Stimulated activated CD8-positive, alpha-beta memory T cell treated with anti-CD3 and anti-CD28 coated beads, Interleukin-12 subunit alpha, Interleukin-12 subunit beta, amount 100 ng/mL, for 1 hour (primary cell): ENCODE results near the gene ATP2B1.
A peak's percentile ranks its signal among the peaks of the same experiment; 100 is the strongest.
"Not testable (repeated sequence)": the region's sequence is repeated elsewhere in the genome, so short reads cannot be mapped to it uniquely, and the experiment has no call there.

Experiments used
- DNase-seq: peaks from one replicate; pipeline ENCODE4 v3.0.0-alpha.2; 2020; ENCODE audit warnings: low read depth

The ATP2B1 gene

GRCh38 chr12:89712706-89713105 lies 4.1 kb upstream of the ATP2B1 start:
- no peak for DNase-seq

DNA sequence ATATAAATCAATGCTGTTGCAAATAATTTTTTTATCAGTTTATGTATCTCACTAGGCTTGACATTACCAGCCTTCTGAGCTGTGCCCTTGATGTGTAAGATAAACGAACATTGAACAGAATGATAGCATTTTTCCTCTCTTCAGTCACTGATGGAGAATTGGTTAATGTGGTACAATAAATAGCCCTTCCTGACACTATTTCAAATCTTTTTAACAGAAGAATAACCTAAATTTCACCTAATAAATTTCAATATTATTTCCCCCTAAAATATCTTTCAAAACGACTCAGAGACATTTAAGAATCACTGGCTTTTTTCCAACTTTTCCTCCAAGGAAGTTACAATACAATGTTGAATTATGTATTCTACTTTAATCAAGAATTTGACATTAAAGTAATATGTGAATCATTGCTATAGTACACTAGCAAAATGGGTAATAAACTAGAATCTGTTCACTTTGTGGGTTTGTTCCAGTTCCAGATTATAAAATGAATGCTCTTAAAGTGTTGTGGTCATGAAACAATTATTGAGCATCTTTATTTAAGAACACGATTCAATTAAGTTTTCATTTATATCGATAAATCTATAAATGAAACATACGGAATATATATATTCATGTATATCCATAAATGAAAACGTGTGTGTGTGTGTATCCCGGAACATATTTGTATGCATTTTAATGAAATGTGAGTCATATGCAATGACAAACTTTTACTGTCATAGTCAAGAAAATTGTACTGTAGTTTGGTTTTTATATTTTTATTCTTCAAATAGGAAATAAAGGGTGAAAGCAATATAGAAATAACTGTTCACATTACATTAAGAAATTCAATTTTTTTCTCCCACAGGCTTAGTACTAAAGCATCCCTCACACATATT lies 2.5 kb upstream of the ATP2B1 start:
- DNase-seq = no peak

DNA sequence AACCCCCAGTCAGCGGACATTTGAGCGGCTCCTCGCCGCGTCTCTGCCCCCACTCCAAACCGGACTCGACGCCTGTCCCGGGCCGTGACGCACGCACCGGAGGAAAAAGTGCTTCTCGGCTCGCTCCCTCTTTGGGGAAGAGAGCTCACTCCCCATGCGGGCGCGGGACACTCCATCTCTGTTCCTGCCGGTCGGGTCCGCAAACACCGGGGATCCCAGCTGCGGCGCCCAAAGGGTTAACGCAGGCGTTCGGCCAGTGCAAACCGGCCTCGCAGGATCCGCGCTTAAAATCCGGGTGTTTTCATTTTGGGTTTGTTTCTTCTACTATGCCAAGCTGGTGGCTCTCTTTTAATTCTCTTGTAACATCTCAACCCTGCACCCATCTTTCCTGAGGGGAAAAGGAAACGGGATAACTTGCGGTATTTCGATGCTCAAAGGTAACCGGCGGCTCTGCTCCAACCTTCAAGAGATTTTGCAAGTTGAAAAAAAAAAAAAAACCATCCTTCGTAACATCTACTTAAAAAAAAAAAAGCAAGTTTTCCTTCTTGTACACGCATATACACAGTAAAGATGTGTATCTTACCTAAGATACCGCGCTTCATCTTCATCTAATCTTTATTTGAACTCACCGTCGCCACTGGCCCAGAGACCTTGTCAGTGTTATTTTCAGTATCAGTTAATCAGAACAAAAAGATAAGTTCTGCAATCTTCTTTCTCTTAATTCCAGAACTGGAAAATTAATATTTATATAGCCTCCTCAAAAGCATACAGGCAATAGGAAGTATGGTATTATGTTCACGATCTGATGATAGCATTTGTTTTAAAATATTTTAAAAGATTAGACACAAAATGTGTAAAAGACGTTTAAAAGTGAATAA lies 1.6 kb upstream of the ATP2B1 start:
- DNase-seq = no peak

DNA sequence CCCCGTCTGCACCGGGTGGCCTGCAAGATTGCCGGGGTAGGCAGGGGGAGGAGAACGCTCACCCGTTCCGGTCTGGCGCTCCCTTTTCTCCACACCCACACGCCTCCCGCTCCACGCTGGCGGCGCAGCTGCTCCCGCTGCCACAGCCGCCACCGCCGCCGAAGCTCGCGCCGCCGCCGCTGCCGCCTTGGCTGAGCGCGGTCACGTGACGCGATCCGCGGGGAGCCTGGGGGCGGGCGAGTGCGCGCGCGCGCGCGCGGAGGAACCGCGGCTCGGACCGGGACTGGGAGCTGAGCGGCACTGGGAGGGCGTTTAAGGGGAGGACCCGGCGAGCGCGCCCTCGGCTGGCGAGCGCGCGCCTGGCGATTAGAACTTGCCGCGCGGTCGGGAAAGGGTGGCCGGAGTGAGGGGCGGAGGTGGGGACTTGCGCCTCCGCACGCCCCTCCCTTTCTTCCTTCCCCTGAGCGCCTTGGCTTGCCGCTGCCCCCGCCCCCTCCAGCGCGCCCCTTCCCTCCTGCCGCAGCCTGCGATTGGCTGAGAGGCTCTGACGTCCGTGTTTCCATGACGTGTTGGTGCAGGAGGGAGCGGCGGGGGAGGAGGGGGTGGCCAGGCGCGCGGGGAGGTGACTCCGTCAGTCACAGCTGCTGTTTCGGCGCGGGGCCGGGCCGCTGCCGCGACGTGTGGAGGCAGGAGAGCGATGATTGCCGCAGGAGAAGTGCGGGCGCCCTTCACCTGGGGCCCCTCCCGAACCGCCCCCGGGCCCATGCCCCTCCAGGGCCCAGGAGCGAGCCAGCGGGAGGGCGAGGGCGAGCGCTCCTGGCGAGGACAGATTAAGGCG lies 738 bp upstream of the ATP2B1 start:
- DNase-seq = peak; percentile 100

DNA sequence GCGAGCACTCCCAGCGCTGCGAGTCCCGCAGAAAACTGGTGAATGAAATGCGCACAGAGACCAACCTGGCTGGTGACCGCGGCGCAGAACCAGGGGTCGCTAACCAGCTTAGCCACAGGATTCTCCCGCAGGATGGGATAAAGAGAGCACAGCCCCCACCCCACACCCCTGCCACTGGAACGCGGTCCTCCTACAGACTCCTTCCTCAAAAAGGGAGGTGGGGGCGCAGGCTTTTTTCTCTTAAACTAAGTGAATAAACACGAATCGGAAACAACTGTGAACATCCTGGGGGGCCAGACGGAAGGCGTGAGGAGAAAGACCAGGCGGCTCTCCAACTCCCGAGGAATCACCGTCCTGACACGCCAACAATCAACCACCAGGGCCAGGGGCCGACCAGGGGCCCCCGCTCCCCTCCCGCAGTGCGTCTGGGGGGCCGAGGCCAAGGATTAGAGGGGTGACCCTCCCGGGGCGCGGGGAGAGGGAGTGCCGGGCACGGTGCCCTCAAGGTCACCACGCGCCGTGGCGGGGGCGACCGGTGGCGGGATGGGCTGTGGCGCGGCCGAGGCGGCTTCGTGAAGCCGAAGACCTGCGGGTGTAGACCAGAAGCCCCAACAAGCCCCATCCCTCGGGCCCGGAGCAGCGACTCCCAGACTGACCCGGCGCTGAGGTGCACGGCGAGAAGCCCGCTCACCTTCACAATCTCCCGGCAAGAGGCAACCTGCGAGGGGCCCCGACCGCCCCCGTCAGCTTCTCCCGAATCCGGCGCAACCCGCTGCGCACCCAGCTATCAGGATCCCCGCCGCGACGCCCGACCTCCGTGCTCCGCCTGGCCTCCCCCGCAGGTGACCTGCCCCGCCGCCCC lies 704 bp downstream of the ATP2B1 start:
- no peak for DNase-seq

DNA sequence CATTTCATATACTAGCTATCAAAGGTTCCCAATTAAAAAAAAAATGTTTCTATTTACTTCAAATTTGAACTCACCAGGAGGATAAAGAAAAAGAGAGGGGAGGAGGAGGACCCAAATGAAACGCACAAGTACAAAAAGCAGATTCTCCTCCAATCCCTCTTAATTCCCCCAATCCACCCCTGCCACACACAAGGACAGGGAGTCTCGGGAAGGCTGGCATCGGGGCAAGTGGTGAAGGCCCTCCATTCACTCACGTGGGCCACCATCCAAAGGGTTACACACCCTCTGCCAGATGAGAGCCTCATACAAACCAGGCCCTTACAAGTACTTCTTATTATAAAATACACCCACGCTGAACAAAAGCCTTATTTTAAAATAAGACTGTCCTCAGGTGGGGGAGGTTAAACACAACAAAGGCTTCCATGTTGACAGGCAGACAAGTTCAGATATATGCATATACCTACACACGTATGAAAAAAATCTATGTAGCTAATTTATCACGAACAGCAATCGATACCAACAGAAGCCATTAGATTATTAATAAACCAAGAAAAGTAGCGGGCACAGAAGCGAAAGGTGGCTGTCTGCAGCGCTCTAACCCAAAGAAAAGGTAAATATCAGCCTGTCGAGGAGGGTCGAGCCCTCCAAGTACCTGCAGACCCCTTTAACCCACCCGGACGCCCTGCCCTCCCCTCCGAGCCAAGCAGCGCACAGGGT lies 1.5 kb downstream of the ATP2B1 start:
- DNase-seq = no peak

- DNase-seq = no peak
These were observed 2.1 kb downstream of the ATP2B1 start for GRCh38 chr12:89706551-89706950.

DNA sequence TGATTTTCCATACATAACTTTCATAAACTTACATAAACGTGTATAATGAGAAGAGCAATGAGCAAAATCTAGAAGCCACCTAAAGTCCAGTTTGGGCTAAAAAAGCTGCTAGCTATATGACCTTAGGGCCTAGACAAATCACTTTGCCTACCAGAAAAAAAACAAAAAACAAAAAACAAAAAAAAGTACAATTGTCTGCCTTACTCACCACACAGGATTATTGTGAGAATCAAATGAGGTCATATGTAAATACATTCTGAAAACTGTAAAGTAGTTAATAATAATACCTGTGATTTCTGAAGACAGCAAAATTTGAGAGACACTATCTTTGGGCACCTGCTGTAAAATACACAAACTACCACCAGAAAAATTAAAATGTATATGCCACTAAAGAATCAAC lies 4.2 kb downstream of the ATP2B1 start:
- DNase-seq = no peak

DNA sequence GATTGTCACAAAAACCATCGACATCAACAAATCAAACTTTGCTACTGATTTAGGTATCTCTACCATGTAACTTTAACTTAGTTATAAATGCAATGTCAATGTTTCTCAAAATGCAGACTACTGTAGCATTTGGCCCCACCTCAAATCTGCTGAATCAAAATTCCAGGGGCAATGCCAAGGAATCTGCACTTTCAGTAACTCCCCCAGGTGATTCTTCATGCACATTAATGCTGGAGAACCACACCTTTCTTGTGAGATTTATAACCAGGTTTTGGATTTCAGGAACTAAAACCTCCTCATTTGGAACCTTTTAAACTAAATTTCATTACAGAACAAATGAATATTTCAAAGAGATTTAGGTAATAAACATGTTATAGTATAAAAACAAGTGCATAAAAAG lies 4.9 kb downstream of the ATP2B1 start:
- no peak for DNase-seq

DNA sequence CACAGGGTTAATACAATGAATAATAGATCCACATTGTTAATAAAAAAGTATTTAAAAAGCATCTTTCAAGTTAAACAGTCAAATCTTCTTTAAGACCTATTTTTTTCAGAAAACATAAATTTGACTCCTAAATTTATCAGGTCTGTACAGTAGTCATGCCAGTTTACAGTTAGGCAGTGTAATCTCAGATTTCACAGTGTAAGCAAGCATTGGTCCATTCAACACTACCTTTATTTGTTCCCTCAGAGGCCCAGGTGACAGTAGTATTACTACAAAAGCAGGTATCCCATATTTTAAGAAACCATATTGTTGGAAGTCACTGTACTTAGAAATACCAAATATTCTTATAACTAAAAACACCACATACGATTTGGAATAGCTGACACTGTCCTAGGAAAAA lies 6.1 kb downstream of the ATP2B1 start:
- no peak for DNase-seq

- no peak for DNase-seq
These were observed 6.9 kb downstream of the ATP2B1 start for GRCh38 chr12:89701606-89702206.

GRCh38 chr12:89700191-89700810 lies 8.3 kb downstream of the ATP2B1 start:
- no peak for DNase-seq

GRCh38 chr12:89698607-89699006 lies 10.0 kb downstream of the ATP2B1 start:
- DNase-seq = no peak

DNA sequence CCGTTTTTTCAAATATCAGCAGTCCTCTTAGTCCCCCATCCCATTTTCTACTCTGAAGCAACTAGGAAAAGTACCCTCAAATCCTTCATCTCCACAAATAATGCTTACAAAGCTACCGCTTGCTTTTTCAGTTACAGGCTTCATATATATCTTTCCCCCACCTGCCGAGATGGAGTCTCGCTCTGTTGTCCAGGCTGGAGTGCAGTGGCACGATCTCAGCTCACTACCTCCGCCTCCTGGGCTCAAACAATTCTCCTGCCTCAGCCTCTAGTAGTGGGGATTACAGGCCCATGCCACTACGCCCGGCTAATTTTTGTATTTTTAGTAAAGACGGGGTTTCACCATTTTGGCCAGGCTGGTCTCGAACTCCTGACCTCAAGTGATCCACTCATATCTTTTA lies 10.9 kb downstream of the ATP2B1 start:
- not testable (repeated sequence) for DNase-seq

DNA sequence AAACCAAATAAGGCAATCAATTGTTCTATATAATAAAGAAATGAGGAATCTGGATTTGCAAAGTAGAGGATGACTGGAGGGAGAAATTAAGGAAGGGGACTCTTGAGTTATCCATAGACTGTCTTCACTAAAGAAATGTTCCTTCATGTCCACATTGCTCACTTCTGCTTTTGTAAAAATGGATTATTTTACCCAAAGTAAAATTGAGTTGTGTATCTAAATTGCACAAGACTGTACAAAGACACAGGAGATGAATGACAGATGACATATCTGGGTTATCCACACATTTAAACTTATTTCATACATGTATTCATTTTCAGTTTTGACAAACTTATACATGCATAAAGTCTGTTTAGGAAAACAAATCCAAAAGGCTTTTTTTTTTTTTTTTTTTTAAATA lies 11.3 kb downstream of the ATP2B1 start:
- no peak for DNase-seq

GRCh38 chr12:89695830-89696229 lies 12.8 kb downstream of the ATP2B1 start:
- no peak for DNase-seq

- no peak for DNase-seq
These were observed 13.5 kb downstream of the ATP2B1 start for GRCh38 chr12:89695100-89695499.

GRCh38 chr12:89694542-89694941 lies 14.1 kb downstream of the ATP2B1 start:
- no peak for DNase-seq

DNA sequence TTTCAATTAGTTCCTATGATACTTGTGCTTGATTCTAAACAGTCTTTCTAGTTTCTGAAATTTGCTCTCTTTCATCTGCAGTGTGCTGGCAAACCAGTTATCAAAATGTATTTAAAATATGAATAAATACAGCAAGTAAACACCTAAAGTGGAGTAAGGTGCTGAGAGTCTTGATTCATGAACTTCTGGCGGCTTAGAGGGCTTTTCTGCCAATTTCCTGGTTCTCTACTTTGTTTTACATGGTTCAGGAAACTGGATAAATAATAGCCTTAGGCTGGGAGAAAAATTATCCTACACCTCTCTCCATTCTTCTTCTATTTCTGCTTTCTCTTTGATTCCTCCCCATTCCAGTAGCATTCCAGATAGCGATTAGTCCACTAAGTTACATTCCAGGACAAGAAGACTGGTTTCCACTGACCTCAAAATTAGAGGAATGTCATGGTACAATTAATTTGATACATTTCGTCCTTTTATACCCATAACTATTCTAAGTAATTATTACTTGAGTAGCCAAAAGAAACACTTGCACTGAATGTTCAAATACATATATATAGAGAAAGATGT lies 14.9 kb downstream of the ATP2B1 start:
- DNase-seq = no peak
